GM18508 (cell line): ENCODE measurements around the gene MAZ.
"Not testable (repeated sequence)": the region's sequence is repeated elsewhere in the genome, so short reads cannot be mapped to it uniquely, and the experiment has no call there.

ENCODE experiments used
- ATAC-seq: cut with Tn5 transposase; IDR thresholded peaks from one replicate; pipeline ENCODE4 v1.9.1; 2021; ENCODE audit warnings: moderate number of reproducible peaks; ENCODE audit not compliant: insufficient read depth, unreplicated experiment

The MAZ gene

GRCh38 chr16:29819506-29819905, 13.2 kb downstream of the MAZ start:
- ATAC-seq = no peak

- ATAC-seq = no peak
Observed at GRCh38 chr16:29820271-29820701, 14.0 kb downstream of the MAZ start, which contains the start of gene MVP. TSS of gene MVP (plus strand) at chr16:29820462. CDS start at chr16:29830550, 10,088 bp downstream.

DNA sequence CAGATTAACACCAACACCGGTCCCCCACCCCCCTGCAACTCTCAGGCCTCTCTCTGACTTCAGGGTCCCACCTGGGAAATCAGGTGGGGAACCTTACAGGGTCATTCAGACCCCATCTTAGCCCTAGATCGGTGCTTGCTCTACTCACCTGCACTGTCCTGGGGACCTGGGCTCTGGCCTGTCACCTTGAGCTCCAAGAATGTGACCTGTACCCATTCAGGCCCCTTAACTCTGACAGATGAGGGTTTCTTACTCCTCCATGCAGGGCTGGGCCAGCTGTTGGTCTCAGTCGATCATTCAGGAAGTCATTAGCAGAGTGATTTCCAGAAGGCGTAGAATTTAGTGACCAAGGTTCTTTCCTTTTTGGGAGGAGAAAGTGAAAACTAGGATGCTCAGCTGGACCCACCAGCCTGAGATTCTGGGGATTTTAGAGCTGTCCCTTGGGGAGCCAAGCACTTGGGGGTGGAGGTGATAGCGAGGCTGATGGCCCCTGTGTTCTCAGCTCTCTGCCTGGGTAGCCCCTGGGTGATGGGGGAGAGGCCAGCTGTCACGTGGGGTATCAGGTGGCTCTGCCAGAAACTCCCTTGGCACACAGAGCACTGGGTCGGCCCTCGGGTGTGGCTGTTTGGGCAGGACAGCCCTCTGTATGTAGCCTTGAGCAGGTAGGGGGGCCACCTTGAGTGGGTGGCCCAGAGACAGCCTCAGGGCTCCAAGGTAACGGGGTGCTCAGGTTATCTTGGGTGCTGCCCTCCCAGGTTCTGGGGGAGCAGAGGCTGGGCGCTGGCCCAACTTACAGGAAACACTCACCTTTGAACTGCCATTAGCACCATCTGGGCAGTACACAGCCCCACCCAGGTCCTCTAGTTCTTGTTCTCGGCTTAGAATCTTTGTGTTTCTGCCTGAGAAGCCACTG, 14.7 kb downstream of the MAZ start:
- ATAC-seq = no peak

GRCh38 chr16:29821643-29822115, 15.3 kb downstream of the MAZ start:
- ATAC-seq = no peak

- no peak for ATAC-seq
Observed at GRCh38 chr16:29824589-29825144, 18.3 kb downstream of the MAZ start.

GRCh38 chr16:29825145-29826044, 19.1 kb downstream of the MAZ start:
- no peak for ATAC-seq

DNA sequence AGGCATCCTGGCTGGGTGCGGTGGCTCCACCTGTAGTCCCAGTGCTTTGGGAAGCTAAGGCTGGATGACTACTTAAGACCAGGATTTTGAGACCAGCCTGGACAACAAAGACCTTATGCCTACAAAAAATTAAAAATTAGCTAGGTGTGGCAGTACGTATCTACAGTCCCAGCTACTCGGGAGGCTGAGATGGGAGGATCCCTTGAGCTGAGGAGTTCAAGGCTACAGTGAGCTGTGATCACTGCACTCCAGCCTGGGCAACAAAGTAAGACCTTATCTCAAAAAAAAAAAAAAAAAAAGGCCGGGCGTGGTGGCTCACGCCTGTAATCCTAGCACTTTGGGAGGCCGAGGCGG, 20.0 kb downstream of the MAZ start:
- no peak for ATAC-seq

GRCh38 chr16:29830774-29831173, 24.4 kb downstream of the MAZ start:
- ATAC-seq = no peak

DNA sequence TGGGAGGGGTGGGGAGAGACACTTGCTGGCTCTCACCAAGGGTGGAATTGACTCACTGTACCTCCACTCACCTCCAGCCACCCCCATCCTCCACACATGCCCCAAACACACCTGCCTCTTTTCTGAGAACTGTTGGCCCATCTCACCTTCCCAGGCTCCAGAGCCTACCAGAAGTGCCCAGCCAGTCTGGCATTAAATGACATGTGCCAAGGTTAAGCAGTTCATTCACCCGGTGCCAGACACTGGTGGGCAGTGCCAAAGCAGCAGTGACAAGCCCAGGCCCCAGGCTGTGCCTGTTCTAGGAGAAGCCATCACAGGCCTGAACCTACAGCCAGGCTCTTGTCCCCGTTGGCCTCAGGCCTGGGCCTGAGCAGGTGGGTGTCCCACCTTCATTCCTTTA, 25.2 kb downstream of the MAZ start:
- ATAC-seq = no peak

DNA sequence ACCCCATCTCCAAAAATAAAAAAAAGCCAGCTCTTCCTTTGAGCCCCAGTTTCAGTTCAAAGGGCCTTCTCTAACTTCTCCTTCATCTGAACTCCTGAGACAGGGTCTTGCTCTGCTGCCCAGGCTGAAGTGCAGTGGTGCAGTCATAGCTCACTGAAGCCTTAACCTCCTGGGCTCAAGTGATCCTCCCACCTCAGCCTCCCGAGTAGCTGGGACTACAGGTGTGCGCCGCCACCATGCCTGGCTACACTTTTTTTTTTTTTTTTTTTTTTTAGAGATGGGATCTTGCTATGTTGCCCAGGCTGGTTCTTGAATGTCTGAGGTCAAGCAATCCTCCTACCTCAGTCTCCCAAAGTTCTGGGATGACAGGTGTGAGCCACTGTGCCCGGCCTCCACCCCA, 26.9 kb downstream of the MAZ start:
- not testable (repeated sequence) for ATAC-seq

DNA sequence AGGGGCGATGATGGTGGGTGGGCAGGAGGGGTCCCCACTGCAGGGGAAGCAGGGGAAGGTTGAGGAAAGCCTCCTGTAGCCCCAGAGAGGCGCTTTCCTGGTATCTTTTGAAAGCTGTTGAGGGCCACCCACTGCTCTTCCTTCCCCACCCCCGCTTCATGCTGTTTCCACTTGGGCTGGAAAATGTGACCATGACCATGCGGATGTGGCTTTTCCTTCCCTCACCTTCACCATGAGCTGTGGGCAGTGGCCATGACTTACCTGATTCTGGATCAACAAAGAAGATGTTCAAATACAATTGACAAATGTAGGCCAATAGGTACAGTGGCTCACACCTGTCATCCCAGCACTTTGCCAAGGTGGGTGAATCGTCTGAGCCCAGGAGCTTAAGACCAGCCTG, 27.8 kb downstream of the MAZ start:
- ATAC-seq = no peak

DNA sequence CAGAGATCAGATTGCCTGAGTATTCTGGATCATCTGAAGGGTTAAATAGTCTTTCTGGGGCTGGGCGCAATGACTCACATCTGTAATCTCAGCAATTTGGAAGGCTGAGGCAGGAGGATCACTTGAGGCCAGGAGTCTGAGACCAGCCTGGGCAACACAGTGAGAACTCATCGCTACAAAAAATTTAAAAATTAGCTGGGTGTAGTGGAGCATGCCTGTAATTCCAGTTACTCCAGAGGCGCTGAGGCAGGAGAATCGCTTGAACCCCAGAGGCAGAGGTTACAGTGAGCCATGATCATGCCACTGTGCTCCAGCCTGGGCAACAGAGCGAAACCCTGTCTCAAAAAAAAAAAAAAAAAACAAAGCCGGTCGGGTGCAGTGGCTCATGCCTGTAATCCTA, 29.6 kb downstream of the MAZ start:
- no peak for ATAC-seq

DNA sequence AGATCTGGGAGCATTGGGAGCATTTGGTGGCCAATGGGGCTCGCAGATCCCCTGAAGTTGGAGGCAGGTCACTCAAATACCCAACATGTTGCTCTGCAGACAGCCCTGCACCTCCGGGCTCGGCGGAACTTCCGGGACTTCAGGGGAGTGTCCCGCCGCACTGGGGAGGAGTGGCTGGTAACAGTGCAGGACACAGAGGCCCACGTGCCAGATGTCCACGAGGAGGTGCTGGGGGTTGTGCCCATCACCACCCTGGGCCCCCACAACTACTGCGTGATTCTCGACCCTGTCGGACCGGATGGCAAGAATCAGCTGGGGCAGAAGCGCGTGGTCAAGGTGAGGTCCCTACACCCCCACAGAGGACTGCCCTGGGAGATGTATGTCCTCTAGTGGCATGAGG, 30.3 kb downstream of the MAZ start:
- ATAC-seq = no peak

- no peak for ATAC-seq
Observed at GRCh38 chr16:29837841-29838240, 31.5 kb downstream of the MAZ start.

- no peak for ATAC-seq
Observed at GRCh38 chr16:29839822-29840221, 33.5 kb downstream of the MAZ start.

GRCh38 chr16:29840240-29840639, 33.9 kb downstream of the MAZ start:
- ATAC-seq = no peak

DNA sequence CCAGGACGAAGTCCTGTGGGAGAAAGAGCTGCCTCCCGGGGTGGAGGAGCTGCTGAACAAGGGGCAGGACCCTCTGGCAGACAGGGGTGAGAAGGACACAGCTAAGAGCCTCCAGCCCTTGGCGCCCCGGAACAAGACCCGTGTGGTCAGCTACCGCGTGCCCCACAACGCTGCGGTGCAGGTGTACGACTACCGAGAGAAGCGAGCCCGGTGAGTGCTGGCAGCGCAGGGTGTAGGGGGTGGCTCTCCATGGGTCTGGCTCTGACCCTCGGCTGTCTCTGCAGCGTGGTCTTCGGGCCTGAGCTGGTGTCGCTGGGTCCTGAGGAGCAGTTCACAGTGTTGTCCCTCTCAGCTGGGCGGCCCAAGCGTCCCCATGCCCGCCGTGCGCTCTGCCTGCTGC, 35.3 kb downstream of the MAZ start:
- ATAC-seq = no peak

GRCh38 chr16:29842732-29843346, 36.5 kb downstream of the MAZ start:
- no peak for ATAC-seq

GRCh38 chr16:29843931-29844330, 37.6 kb downstream of the MAZ start:
- no peak for ATAC-seq

- no peak for ATAC-seq
Observed at GRCh38 chr16:29844575-29845331, 38.4 kb downstream of the MAZ start.
